Suprapubic skin (tissue), 4 donors: ENCODE measurements around the gene THEM4. TPM values are rescaled to one million over a fixed set of nuclear protein-coding genes. Genes with fewer than 3 reads are reported as not detected.
A peak's percentile ranks its signal among the peaks of the same experiment; 100 is the strongest.

Experiments
- DNase-seq, 2 donors: peaks; one replicate each; pipeline ENCODE4 v3.0.0-alpha.2; 2019; ENCODE audit warnings: low spot score in 2 of 2
- H3K27ac ChIP-seq: fragments of 200-600 bp; sonication (generic); one replicate; pipeline ENCODE4 v1.5.1; 2019
- H3K27me3 ChIP-seq: fragments of 200-600 bp; sonication (generic); one replicate; pipeline ENCODE4 v1.5.1; 2019
- H3K36me3 ChIP-seq: fragments of 200-600 bp; sonication (generic); one replicate; pipeline ENCODE4 v1.5.1; 2019
- H3K4me1 ChIP-seq: fragments of 200-600 bp; sonication (generic); one replicate; pipeline ENCODE4 v1.5.1; 2019
- H3K4me3 ChIP-seq: fragments of 200-600 bp; sonication (generic); one replicate; pipeline ENCODE4 v1.5.1; 2019; ENCODE audit warnings: mild to moderate bottlenecking
- H3K9me3 ChIP-seq: fragments of 200-600 bp; sonication (generic); one replicate; pipeline ENCODE4 v1.5.1; 2019
- CTCF ChIP-seq, 2 donors: fragments of 200-600 bp in 1 of 2; fragments of 450-650 bp in 1 of 2; sonication (generic) in 1 of 2; IDR thresholded peaks; one replicate each; pipeline ENCODE4 v1.5.1; 2016 to 2019; ENCODE audit warnings: antibody characterized with exemption in 2 of 2, mild to moderate bottlenecking in 1 of 2, moderate library complexity in 1 of 2
- EP300 ChIP-seq: sonication (generic); formaldehyde crosslinking; IDR thresholded peaks from one replicate; pipeline ENCODE4 v1.6.1; 2017; ENCODE audit warnings: antibody characterized with exemption
- POLR2A ChIP-seq, 2 donors: fragments of 450-650 bp; IDR thresholded peaks; one replicate each; pipeline ENCODE4 v1.6.1; 2017; ENCODE audit warnings: antibody characterized with exemption in 2 of 2, mild to moderate bottlenecking in 2 of 2, moderate library complexity in 2 of 2
- POLR2AphosphoS5 ChIP-seq, 3 donors: sonication (generic); formaldehyde crosslinking; IDR thresholded peaks; one replicate each; pipeline ENCODE4 v1.6.1; 2017; ENCODE audit warnings: antibody characterized with exemption in 3 of 3
- WGBS: methylation state at CpG from one replicate; pipeline ENCODE4 v1.1.5; 2018; 5-methylcytosine and 5-hydroxymethylcytosine counted together
- total RNA-seq, 4 donors: library from RNA; depleted of rRNA; stranded (reverse); fragments of >200 nt; gene quantifications; one replicate each; pipeline ENCODE4 v1.1.0, GENCODE V29; 2016

Gene THEM4
- total RNA-seq, 4 donors from 2014 or later: 6.7 to 31.5 (median 8.9) TPM

- H3K27me3 ChIP-seq: peaks cover 12% of the 10 kb centered on the region
- TF ChIP-seq POLR2AphosphoS5 (IDR thresholded peaks at IDR 0.05) (no peak), POLR2A (IDR thresholded peaks at IDR 0.05) (no peak)
- 12% methylated on average over 20 of the region's 117 CpGs for WGBS
- H3K27ac ChIP-seq: peak overlapping the region; percentile 91
- H3K9me3 ChIP-seq: no peaks in the 10 kb centered on the region
- peak overlapping the region; percentile 48 for H3K4me3 ChIP-seq
- no peaks in the 10 kb centered on the region for H3K36me3 ChIP-seq
- peaks cover 56% of the 10 kb centered on the region for H3K4me1 ChIP-seq
- DNase-seq: no peak
Measured at GRCh38 chr1:151838222-151839081, 70.9 kb downstream of the THEM4 start.

- no peaks in the 10 kb centered on the region for H3K36me3 ChIP-seq
- peak overlapping the region; percentile 91 for H3K27ac ChIP-seq
- TF ChIP-seq POLR2A (IDR thresholded peaks at IDR 0.05) (no peak), POLR2AphosphoS5 (IDR thresholded peaks at IDR 0.05) (no peak), CTCF (IDR thresholded peaks at IDR 0.05) (no peak), EP300 (no peak)
- 44% methylated on average over 5 of the region's 26 CpGs for whole genome bisulfite sequencing
- peaks cover 12% of the 10 kb centered on the region for H3K27me3 ChIP-seq
- no peak for DNase-seq
- H3K4me1 ChIP-seq: peaks cover 62% of the 10 kb centered on the region
- no peaks in the 10 kb centered on the region for H3K9me3 ChIP-seq
- H3K4me3 ChIP-seq: peak overlapping the region; percentile 48
Measured at GRCh38 chr1:151837884-151838221, 71.5 kb downstream of the THEM4 start.

GRCh38 chr1:151837197-151837596 lies 72.1 kb downstream of the THEM4 start:
- Histone ChIP-seq H3K27ac (peak overlapping the region; percentile 91), H3K4me3 (no peak overlapping the region), H3K4me1 (peaks cover 69% of the 10 kb centered on the region), H3K27me3 (peaks cover 12% of the 10 kb centered on the region), H3K36me3 (no peaks in the 10 kb centered on the region), H3K9me3 (no peaks in the 10 kb centered on the region)
- no peak for TF ChIP-seq POLR2A (IDR thresholded peaks at IDR 0.05)
- TF ChIP-seq EP300: no peak
- no peak for TF ChIP-seq POLR2AphosphoS5 (IDR thresholded peaks at IDR 0.05)
- TF ChIP-seq CTCF (IDR thresholded peaks at IDR 0.05): no peak
- DNase-seq: no peak
- WGBS: 63% methylated on average over 3 of the region's 3 CpGs

- 94% methylated on average over 7 of the region's 7 CpGs for WGBS
- no peak for DNase-seq
- TF ChIP-seq POLR2A (IDR thresholded peaks at IDR 0.05) (no peak), POLR2AphosphoS5 (IDR thresholded peaks at IDR 0.05) (no peak), EP300 (no peak), CTCF (IDR thresholded peaks at IDR 0.05) (no peak)
- Histone ChIP-seq H3K27ac (peak overlapping the region; percentile 91), H3K27me3 (peaks cover 12% of the 10 kb centered on the region), H3K9me3 (no peaks in the 10 kb centered on the region), H3K4me3 (no peak overlapping the region), H3K4me1 (peaks cover 81% of the 10 kb centered on the region), H3K36me3 (no peaks in the 10 kb centered on the region)
Measured at GRCh38 chr1:151835596-151835995, 73.7 kb downstream of the THEM4 start.

GRCh38 chr1:151834239-151834638 lies 75.1 kb downstream of the THEM4 start:
- H3K27me3 ChIP-seq: peaks cover 9% of the 10 kb centered on the region
- TF ChIP-seq POLR2A (IDR thresholded peaks at IDR 0.05): no peak
- TF ChIP-seq CTCF (IDR thresholded peaks at IDR 0.05): no peak
- H3K9me3 ChIP-seq: no peaks in the 10 kb centered on the region
- peak overlapping the region; percentile 14 for H3K27ac ChIP-seq
- H3K4me1 ChIP-seq: peaks cover 81% of the 10 kb centered on the region
- H3K4me3 ChIP-seq: no peak overlapping the region
- no peaks in the 10 kb centered on the region for H3K36me3 ChIP-seq
- no peak for DNase-seq
- WGBS: 53% methylated on average over 3 of the region's 3 CpGs
